AG04449 (cell line): ENCODE measurements around the gene ZNF536.

Experiments used
- CTCF ChIA-PET: fragments of 350-600 bp; formaldehyde crosslinking; extraction: SDS; loops from one replicate; lab custom pipeline; 2021; ENCODE audit warnings: antibody characterized with exemption; lab: Yijun Ruan, JAX
- POLR2A ChIA-PET: fragments of 400-600, 350-600 bp; formaldehyde crosslinking; extraction: SDS; loops from one replicate; lab custom pipeline; 2020; ENCODE audit warnings: antibody characterized with exemption, inconsistent platforms; lab: Yijun Ruan, JAX
- DNase-seq: peaks from one replicate; pipeline ENCODE4 v3.0.0-alpha.2; 2010; ENCODE audit warnings: low read depth, low spot score
- H3K4me3 ChIP-seq: 2 replicates; pipeline ENCODE4 v1.5.1; 2011; ENCODE audit warnings: low read depth, mild to moderate bottlenecking, control low read depth, low read length
- CTCF ChIP-seq: IDR thresholded peaks from one replicate; pipeline ENCODE4 v1.5.1; 2011; ENCODE audit warnings: mild to moderate bottlenecking, moderate library complexity, low read length, control low read depth, inconsistent platforms; ENCODE audit not compliant: insufficient read depth; ENCODE audit errors: missing control alignments

ZNF536 gene

GRCh38 chr19:30335306-30335886 is 36.8 kb upstream of the ZNF536 start:
- POLR2A ChIA-PET, result no interaction called here
- no peak for TF ChIP-seq CTCF
- CTCF ChIA-PET, result no interaction called here
- H3K4me3 ChIP-seq, result no peak overlapping the region
- no peak for DNase-seq

DNA sequence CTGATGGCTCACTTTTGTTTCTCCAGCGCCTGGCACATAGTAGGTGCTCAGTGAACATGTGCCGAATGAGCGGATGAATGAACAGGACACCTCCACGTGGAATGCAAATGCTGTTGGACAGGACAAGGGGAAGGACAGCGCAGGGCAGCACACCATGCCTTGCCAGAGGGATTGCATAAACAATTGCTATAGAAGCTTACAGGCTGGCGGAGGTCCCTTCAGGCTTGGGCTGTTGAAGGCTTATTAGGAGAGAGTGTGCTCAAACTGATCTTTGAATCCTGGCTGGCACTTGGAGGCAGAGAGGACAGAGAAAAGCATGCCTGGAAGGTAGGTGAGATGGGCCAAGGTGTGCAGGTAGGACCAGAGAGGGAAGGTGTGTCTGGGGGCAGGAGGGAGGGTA is 35.9 kb upstream of the ZNF536 start:
- POLR2A ChIA-PET, result no interaction called here
- CTCF ChIA-PET, result no interaction called here
- DNase-seq, result no peak

DNA sequence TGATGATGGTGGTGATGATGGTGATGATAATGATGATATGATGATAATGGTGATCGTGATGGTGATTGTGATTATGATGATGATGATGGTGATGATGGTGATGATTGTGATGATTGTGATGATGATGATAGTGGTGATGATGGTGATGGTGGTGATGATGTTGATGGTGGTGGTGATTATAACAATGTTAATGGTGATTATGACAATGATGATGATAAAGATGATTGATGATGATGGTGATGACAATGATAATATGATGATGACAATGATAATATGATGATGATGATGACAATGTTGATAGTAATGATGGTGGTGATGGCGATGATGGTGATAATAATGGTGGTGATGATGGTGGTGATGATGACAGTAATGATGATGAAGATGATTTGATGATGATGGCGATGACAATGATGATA is 34.1 kb upstream of the ZNF536 start:
- no peak for TF ChIP-seq CTCF
- POLR2A ChIA-PET, result no interaction called here
- CTCF ChIA-PET, result no interaction called here
- H3K4me3 ChIP-seq, result no peak overlapping the region
- DNase-seq, result no peak

More for the DNA sequence above, 35.9 kb upstream of the ZNF536 start:
- H3K4me3 ChIP-seq, result no peak overlapping the region
- TF ChIP-seq CTCF, result no peak

- TF ChIP-seq CTCF, result no peak
- ChIA-PET CTCF (no interaction called here), POLR2A (no interaction called here)
- H3K4me3 ChIP-seq, result no peak overlapping the region
- DNase-seq, result no peak
These were observed 33.1 kb upstream of the ZNF536 start for GRCh38 chr19:30338878-30339623.

- TF ChIP-seq CTCF, result no peak
- ChIA-PET CTCF (no interaction called here), POLR2A (no interaction called here)
- no peak for DNase-seq
- H3K4me3 ChIP-seq, result no peak overlapping the region
These were observed 32.3 kb upstream of the ZNF536 start for GRCh38 chr19:30339624-30340525.
